SK-N-SH (cell line): ENCODE results near the gene RAMP3.
"Not testable (repeated sequence)": the region's sequence is repeated elsewhere in the genome, so short reads cannot be mapped to it uniquely, and the experiment has no call there.

ENCODE experiments used
- RAD21 ChIP-seq: IDR thresholded peaks from 2 replicates; pipeline ENCODE4 v1.6.1; 2012; ENCODE audit warnings: mild to moderate bottlenecking, low read length
- TF ChIP-seq, protein P1 (sequence below): fragments of 200-600 bp; sonication (generic); IDR thresholded peaks from 2 replicates; pipeline ENCODE4 v1.6.1; 2017; ENCODE audit warnings: antibody characterized with exemption, mild to moderate bottlenecking, moderate library complexity

- TF ChIP-seq RAD21: not testable (repeated sequence)
- TF ChIP-seq, protein P1, sequence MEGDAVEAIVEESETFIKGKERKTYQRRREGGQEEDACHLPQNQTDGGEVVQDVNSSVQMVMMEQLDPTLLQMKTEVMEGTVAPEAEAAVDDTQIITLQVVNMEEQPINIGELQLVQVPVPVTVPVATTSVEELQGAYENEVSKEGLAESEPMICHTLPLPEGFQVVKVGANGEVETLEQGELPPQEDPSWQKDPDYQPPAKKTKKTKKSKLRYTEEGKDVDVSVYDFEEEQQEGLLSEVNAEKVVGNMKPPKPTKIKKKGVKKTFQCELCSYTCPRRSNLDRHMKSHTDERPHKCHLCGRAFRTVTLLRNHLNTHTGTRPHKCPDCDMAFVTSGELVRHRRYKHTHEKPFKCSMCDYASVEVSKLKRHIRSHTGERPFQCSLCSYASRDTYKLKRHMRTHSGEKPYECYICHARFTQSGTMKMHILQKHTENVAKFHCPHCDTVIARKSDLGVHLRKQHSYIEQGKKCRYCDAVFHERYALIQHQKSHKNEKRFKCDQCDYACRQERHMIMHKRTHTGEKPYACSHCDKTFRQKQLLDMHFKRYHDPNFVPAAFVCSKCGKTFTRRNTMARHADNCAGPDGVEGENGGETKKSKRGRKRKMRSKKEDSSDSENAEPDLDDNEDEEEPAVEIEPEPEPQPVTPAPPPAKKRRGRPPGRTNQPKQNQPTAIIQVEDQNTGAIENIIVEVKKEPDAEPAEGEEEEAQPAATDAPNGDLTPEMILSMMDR: not testable (repeated sequence)
Observed at GRCh38 chr7:45164271-45164670, 6.7 kb downstream of the RAMP3 start.
